SJSA1 (cell line): ENCODE results near the gene AGBL1. TPM values are rescaled to one million over a fixed set of nuclear protein-coding genes. Genes with fewer than 3 reads are reported as not detected.

Experiments used
- DNase-seq, 2 experiments: peaks; one replicate each; pipeline ENCODE4 v3.0.0-alpha.2; 2015 to 2020; ENCODE audit warnings: low spot score in 2 of 2, low read depth in 1 of 2
- H3K27ac ChIP-seq: fragments of 250-450 bp; sonication (Bioruptor Pico); 2 replicates; pipeline ENCODE4 v1.5.1; 2020; ENCODE audit warnings: mild to moderate bottlenecking, moderate library complexity
- H3K27me3 ChIP-seq: fragments of 250-450 bp; sonication (Bioruptor Pico); replicated peaks from 2 replicates; pipeline ENCODE4 v1.5.1; 2020; ENCODE audit warnings: mild to moderate bottlenecking, moderate library complexity
- H3K36me3 ChIP-seq: fragments of 250-450 bp; sonication (Bioruptor Pico); 2 replicates; pipeline ENCODE4 v1.5.1; 2020; ENCODE audit warnings: mild to moderate bottlenecking
- H3K4me1 ChIP-seq: fragments of 250-450 bp; sonication (Bioruptor Pico); replicated peaks from 2 replicates; pipeline ENCODE4 v1.6.1; 2021; ENCODE audit warnings: mild to moderate bottlenecking
- H3K4me3 ChIP-seq: fragments of 250-450 bp; sonication (Bioruptor Pico); 2 replicates; pipeline ENCODE4 v1.5.1; 2020; ENCODE audit warnings: mild to moderate bottlenecking
- H3K9me3 ChIP-seq: fragments of 250-450 bp; sonication (Bioruptor Pico); replicated peaks from 2 replicates; pipeline ENCODE4 v1.5.1; 2020; ENCODE audit warnings: mild to moderate bottlenecking
- total RNA-seq: library from RNA; depleted of rRNA; stranded (reverse); fragments of >200 nt; shearing (Covaris generic); gene quantifications from 2 replicates; pipeline ENCODE4 v1.2.3, GENCODE V29; 2014; rRNA removed

The AGBL1 gene
- total RNA-seq, result not detected in 2 replicates

GRCh38 chr15:86079508-86080266 lies at the start of gene AGBL1:
AGBL1 (plus strand) TSS chr15:86079871.
- Histone ChIP-seq H3K4me1 (no peaks in the 10 kb centered on the region), H3K9me3 (no peaks in the 10 kb centered on the region)

DNA sequence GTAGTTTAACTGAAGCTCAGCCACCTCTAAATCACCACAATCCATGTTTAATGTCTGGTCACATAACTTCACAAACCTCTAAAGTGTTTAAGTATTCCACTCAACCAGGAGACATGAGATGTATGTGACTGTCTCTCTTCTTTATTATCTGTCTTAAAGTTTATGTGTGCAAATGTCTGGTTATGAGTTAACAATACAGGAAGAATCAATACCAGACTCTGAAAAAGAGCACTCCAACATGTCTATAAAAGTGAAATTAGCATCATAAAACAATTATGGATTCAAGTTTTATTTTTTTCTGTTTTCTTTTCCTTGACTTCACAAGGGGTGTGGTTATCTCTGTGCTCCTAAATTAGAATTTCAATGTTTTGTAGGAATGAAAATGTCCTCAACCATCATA lies 44.8 kb upstream of the AGBL1 start:
- no peaks in the 10 kb centered on the region for H3K4me1 ChIP-seq
- no peak overlapping the region for H3K27ac ChIP-seq
- H3K27me3 ChIP-seq, result no peaks in the 10 kb centered on the region
- no peak overlapping the region for H3K4me3 ChIP-seq
- DNase-seq, result no peak
- no peaks in the 10 kb centered on the region for H3K9me3 ChIP-seq
- H3K36me3 ChIP-seq, result no peaks in the 10 kb centered on the region

More at GRCh38 chr15:86079508-86080266, at the start of gene AGBL1:
- DNase-seq, result no peak
- no peak within 1 kb of the TSS for H3K27ac ChIP-seq
- no peak within 1 kb of the TSS for H3K4me3 ChIP-seq
- H3K36me3 ChIP-seq, result no peaks in the 10 kb centered on the region
- H3K27me3 ChIP-seq, result no peaks in the 10 kb centered on the region

GRCh38 chr15:86036243-86036642 lies 43.4 kb upstream of the AGBL1 start:
- Histone ChIP-seq H3K9me3 (no peaks in the 10 kb centered on the region), H3K4me1 (no peaks in the 10 kb centered on the region), H3K36me3 (no peaks in the 10 kb centered on the region), H3K27me3 (no peaks in the 10 kb centered on the region), H3K27ac (no peak overlapping the region), H3K4me3 (no peak overlapping the region)
- DNase-seq, result no peak

DNA sequence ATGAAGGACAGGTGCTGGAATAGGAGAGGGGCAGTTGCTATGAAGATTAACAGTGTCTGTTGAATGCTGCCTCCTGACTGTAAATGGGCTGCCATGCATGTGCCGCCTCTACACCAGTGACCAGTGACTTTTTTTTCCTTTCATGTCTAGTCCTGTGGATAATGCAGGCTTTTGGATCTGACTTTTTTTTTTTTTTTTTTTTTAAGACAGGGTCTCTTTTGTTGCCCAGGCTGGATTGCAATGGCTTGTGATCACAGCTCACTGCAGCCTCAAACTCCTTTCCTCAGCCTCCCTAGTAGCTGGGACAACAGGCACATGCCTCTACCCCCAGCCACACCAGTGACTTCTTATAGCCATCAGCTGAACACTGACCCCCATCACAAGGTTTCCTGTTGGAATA lies 41.2 kb upstream of the AGBL1 start:
- H3K27me3 ChIP-seq, result no peaks in the 10 kb centered on the region
- no peak for DNase-seq
- H3K4me1 ChIP-seq, result no peaks in the 10 kb centered on the region

GRCh38 chr15:86040356-86041033 lies 39.2 kb upstream of the AGBL1 start:
- no peaks in the 10 kb centered on the region for H3K27me3 ChIP-seq
- H3K4me3 ChIP-seq, result no peak overlapping the region
- H3K27ac ChIP-seq, result no peak overlapping the region
- H3K9me3 ChIP-seq, result no peaks in the 10 kb centered on the region
- DNase-seq, result no peak
- no peaks in the 10 kb centered on the region for H3K36me3 ChIP-seq
- H3K4me1 ChIP-seq, result no peaks in the 10 kb centered on the region

More for the DNA sequence above, 41.2 kb upstream of the AGBL1 start:
- no peak overlapping the region for H3K4me3 ChIP-seq
- H3K36me3 ChIP-seq, result no peaks in the 10 kb centered on the region
- no peaks in the 10 kb centered on the region for H3K9me3 ChIP-seq
- no peak overlapping the region for H3K27ac ChIP-seq

DNA sequence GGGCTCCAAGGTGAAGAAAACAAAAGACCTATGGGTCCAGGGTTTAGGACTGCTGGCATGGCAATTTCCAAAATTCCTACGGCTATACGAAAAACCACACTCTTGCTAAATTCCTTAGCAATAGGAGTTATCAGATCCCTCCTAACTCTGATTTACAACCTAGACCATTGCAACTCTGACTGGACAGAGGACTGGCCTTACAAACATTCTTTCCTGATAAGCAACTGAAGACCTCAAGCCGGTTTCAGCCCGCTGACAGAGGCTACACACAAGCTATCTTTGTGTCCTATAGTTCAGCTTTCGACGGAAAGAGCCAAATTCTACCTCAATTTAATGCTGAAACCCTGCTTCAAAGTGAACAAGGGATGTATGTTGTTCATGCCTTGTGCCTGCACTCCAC lies 38.3 kb upstream of the AGBL1 start:
- DNase-seq, result no peak

DNA sequence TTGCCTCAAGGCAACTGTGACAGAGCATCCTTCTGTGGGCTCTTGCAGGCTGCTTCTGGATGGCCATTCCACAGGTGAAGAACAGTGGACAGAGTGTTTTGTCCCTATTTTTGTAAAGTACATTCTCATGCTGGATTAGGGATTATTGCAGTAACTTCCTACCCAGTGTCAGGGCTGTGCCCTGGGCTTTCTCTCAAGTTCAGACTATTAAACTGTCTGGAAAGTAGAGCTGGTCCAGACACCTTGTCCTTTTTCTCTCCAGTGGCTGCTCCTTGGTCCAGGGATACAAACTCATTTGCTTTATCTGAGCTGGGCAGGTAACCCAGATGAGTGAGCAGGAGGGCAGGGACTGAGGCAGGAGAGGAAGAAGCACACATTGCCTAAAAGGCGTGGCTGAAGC lies 37.4 kb upstream of the AGBL1 start:
- Histone ChIP-seq H3K27ac (no peak overlapping the region), H3K36me3 (no peaks in the 10 kb centered on the region), H3K27me3 (no peaks in the 10 kb centered on the region), H3K4me3 (no peak overlapping the region), H3K9me3 (no peaks in the 10 kb centered on the region), H3K4me1 (no peaks in the 10 kb centered on the region)
- no peak for DNase-seq

More for the DNA sequence above, 38.3 kb upstream of the AGBL1 start:
- H3K27me3 ChIP-seq, result no peaks in the 10 kb centered on the region
- H3K36me3 ChIP-seq, result no peaks in the 10 kb centered on the region
- H3K4me3 ChIP-seq, result no peak overlapping the region
- H3K9me3 ChIP-seq, result no peaks in the 10 kb centered on the region
- H3K27ac ChIP-seq, result no peak overlapping the region
- no peaks in the 10 kb centered on the region for H3K4me1 ChIP-seq

GRCh38 chr15:86044981-86045380 lies 34.7 kb upstream of the AGBL1 start:
- H3K36me3 ChIP-seq, result no peaks in the 10 kb centered on the region
- no peaks in the 10 kb centered on the region for H3K4me1 ChIP-seq
- no peaks in the 10 kb centered on the region for H3K27me3 ChIP-seq
- no peak for DNase-seq
- no peak overlapping the region for H3K27ac ChIP-seq
- no peak overlapping the region for H3K4me3 ChIP-seq
- H3K9me3 ChIP-seq, result no peaks in the 10 kb centered on the region

DNA sequence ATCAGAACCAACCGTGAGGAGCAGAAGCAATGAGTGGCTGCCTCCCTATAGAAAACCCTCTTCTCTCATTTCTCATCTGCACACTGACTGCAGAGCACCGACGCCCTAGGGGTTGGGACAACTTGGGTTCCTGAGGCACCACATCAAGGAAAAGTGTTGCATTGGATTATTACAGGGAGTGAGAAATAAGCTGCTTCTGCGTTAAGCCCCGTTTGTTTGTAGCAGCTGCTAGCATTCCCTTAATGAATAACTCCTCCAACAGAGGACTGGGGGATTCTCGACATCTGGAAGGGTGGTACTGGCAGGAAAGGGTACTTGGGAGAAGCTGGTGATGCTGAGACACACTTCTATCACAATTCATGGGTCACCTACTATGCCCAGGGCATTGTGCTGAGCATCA lies 25.3 kb upstream of the AGBL1 start:
- DNase-seq, result no peak
- no peaks in the 10 kb centered on the region for H3K4me1 ChIP-seq
- no peaks in the 10 kb centered on the region for H3K36me3 ChIP-seq
- H3K4me3 ChIP-seq, result no peak overlapping the region
- no peaks in the 10 kb centered on the region for H3K27me3 ChIP-seq
- no peaks in the 10 kb centered on the region for H3K9me3 ChIP-seq
- H3K27ac ChIP-seq, result no peak overlapping the region

DNA sequence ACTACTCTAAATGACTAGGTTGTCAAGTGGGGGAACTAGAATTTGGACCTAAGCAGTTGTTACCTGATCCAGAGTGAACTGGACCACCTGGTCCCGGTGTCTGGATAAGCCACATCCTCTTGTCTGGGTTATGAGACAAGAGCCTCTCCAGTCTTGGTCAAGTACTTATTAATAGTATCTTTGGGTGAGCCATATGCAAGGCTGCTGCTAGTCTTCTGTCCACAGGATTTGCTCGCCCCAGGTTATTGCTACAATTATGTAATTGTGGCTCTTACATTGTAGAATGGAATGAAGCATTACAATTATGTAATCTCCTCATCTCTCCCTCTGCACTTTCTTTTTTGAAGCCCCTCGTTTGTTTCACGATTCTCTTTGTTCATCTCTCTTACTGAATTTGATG lies 24.0 kb upstream of the AGBL1 start:
- Histone ChIP-seq H3K27ac (no peak overlapping the region), H3K36me3 (no peaks in the 10 kb centered on the region)
- no peak for DNase-seq

GRCh38 chr15:86059851-86060250 lies 19.8 kb upstream of the AGBL1 start:
- Histone ChIP-seq H3K36me3 (no peaks in the 10 kb centered on the region), H3K4me3 (no peak overlapping the region), H3K9me3 (no peaks in the 10 kb centered on the region), H3K4me1 (no peaks in the 10 kb centered on the region), H3K27ac (no peak overlapping the region), H3K27me3 (no peaks in the 10 kb centered on the region)
- DNase-seq, result no peak

More for the DNA sequence above, 24.0 kb upstream of the AGBL1 start:
- H3K27me3 ChIP-seq, result no peaks in the 10 kb centered on the region
- H3K9me3 ChIP-seq, result no peaks in the 10 kb centered on the region
- H3K4me3 ChIP-seq, result no peak overlapping the region
- H3K4me1 ChIP-seq, result no peaks in the 10 kb centered on the region

GRCh38 chr15:86060674-86061073 lies 19.0 kb upstream of the AGBL1 start:
- DNase-seq, result no peak
- H3K27ac ChIP-seq, result no peak overlapping the region
- H3K4me3 ChIP-seq, result no peak overlapping the region
- H3K4me1 ChIP-seq, result no peaks in the 10 kb centered on the region
- H3K27me3 ChIP-seq, result no peaks in the 10 kb centered on the region
- H3K36me3 ChIP-seq, result no peaks in the 10 kb centered on the region
- H3K9me3 ChIP-seq, result no peaks in the 10 kb centered on the region

DNA sequence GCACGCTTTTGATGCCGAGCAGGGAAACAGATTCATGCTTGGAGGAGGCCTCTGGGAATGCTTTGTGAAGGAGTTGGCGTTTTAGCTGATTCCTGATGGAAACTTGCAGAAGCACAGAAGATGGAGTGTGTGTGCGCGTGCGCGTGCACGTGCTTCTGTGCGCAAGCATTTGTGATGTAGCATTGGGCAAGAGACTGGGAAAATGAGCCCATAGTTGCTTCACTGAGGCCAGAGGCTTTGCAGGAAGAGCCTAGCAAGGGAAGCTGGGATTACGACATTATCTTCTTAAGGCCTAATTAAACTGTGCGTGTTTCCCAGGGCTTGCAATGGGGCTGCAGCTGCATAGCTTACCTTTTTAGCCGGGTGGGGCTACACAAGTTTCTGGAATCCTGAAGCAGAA lies 18.1 kb upstream of the AGBL1 start:
- Histone ChIP-seq H3K27ac (no peak overlapping the region), H3K4me1 (no peaks in the 10 kb centered on the region), H3K9me3 (no peaks in the 10 kb centered on the region), H3K36me3 (no peaks in the 10 kb centered on the region), H3K27me3 (no peaks in the 10 kb centered on the region), H3K4me3 (no peak overlapping the region)
- DNase-seq, result no peak

DNA sequence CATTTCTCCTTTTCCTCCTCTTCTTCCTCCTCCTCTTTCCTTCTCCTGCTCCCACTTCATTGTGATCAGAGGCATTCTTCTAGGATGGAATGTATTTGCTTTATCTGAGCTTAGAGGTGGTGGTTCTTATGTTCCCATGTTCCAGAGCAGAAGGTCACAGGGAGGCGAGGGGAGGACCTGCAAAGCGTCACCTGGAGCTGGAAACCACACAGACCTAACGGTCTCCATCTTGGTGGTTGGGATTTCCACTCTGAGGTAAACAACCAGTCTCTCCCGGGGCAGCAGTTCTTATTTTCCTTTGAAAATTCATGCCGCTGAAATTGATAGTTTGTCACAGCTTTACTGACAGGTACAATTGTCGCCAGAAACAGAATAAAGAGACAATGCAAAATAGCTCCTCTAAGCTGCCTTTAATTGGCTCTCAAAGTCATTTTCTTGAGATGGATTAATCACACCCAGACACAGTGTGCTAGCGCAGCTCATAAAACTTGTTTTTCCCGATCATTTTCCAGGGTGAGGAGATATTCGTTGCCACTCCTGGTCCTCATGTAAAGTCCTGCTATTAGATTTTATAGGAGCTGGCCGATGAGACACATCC lies 16.9 kb upstream of the AGBL1 start:
- no peak for DNase-seq
- H3K27me3 ChIP-seq, result no peaks in the 10 kb centered on the region
- H3K27ac ChIP-seq, result no peak overlapping the region
- no peaks in the 10 kb centered on the region for H3K4me1 ChIP-seq
- H3K9me3 ChIP-seq, result no peaks in the 10 kb centered on the region
- H3K4me3 ChIP-seq, result no peak overlapping the region
- no peaks in the 10 kb centered on the region for H3K36me3 ChIP-seq
